SU-DHL-6 (cell line): ENCODE measurements around the gene FOXQ1.

ENCODE experiments used
- CTCF ChIP-seq: fragments of 200-600 bp; sonication (generic); IDR thresholded peaks from one replicate; pipeline ENCODE4 v1.5.1; 2017; ENCODE audit warnings: antibody characterized with exemption, mild to moderate bottlenecking, low read length, moderate library complexity; ENCODE audit not compliant: insufficient read depth, poor library complexity, severe bottlenecking
- EZH2phosphoT487 ChIP-seq: fragments of 200-600 bp; sonication (generic), shearing (Covaris generic); conservative IDR thresholded peaks from 2 replicates; pipeline ENCODE4 v1.6.1; 2018; ENCODE audit warnings: mild to moderate bottlenecking, antibody characterized with exemption, low read length, moderate library complexity, mixed read lengths

DNA sequence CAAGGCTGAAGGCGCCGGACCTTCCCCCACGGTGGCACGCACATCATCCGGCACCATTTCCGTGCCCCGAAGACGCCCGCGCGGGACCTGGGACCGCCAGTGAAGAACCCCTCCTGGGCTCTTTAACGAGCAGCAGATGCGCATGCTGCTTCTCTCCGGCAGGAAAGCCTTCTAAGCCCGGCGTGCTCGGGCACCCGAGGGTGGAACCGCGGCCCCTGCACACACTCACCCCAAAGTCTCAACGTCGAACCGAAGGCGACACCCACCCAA is 240 bp downstream of the FOXQ1 start:
- TF ChIP-seq CTCF: no peak
- TF ChIP-seq EZH2phosphoT487: no peak
